HAP-1 (cell line): Measurements from ENCODE around the gene KIAA0319L.

Source experiments
- DNase-seq, 2 experiments: peaks; one replicate each; pipeline ENCODE4 v3.0.0-alpha.2; 2016 to 2020; ENCODE audit warnings: low spot score in 2 of 2
- H3K27me3 ChIP-seq: fragments of 250-450 bp; sonication (Bioruptor Pico); 2 replicates; pipeline ENCODE4 v1.5.1; 2020; ENCODE audit warnings: low read depth, mild to moderate bottlenecking, moderate library complexity
- H3K36me3 ChIP-seq: fragments of 250-450 bp; sonication (Bioruptor Pico); replicated peaks from 2 replicates; pipeline ENCODE4 v1.5.1; 2020; ENCODE audit warnings: mild to moderate bottlenecking
- H3K4me1 ChIP-seq: fragments of 250-450 bp; sonication (Bioruptor Pico); 2 replicates; pipeline ENCODE4 v1.5.1; 2020; ENCODE audit warnings: mild to moderate bottlenecking
- H3K4me3 ChIP-seq: fragments of 250-450 bp; sonication (Bioruptor Pico); 2 replicates; pipeline ENCODE4 v1.5.1; 2020; ENCODE audit warnings: mild to moderate bottlenecking, moderate library complexity
- H3K9me3 ChIP-seq: fragments of 250-450 bp; sonication (Bioruptor Pico); 2 replicates; pipeline ENCODE4 v1.5.1; 2020; ENCODE audit warnings: mild to moderate bottlenecking, moderate library complexity
- in situ Hi-C: fragments of 300-500 bp; cut with MboI; formaldehyde crosslinking; loops from 3 replicates; pipeline ENCODE4 v1.14.3; 2020; ENCODE audit warnings: low sequenced_read_pairs, inconsistent platforms, mixed read lengths

KIAA0319L gene

GRCh38 chr1:35564037-35564883 lies 7.1 kb upstream of the KIAA0319L start:
- DNase-seq = peak; percentile 40 to 91
- in situ Hi-C loops = loop anchor here (5.0 kb wide), 1 partner anchor 112 kb away; no protein-coding TSS in a partner anchor
- no peaks in the 10 kb centered on the region for H3K9me3 ChIP-seq
- H3K27me3 ChIP-seq = no peaks in the 10 kb centered on the region
- no peaks in the 10 kb centered on the region for H3K4me1 ChIP-seq
- H3K4me3 ChIP-seq = no peak overlapping the region
- H3K36me3 ChIP-seq = peaks cover 23% of the 10 kb centered on the region

- H3K4me3 ChIP-seq = no peak overlapping the region
- H3K36me3 ChIP-seq = peaks cover 23% of the 10 kb centered on the region
- in situ Hi-C loops = loop anchor here (5.0 kb wide), 1 partner anchor 111 kb away; no protein-coding TSS in a partner anchor
Observed at GRCh38 chr1:35563166-35563565, 6.0 kb upstream of the KIAA0319L start.

GRCh38 chr1:35561972-35562680 lies 4.9 kb upstream of the KIAA0319L start:
- in situ Hi-C loops = loop anchor here (5.0 kb wide), 1 partner anchor 110 kb away; no protein-coding TSS in a partner anchor
- no peaks in the 10 kb centered on the region for H3K9me3 ChIP-seq
- no peak overlapping the region for H3K4me3 ChIP-seq
- peaks cover 2% of the 10 kb centered on the region; the same call in 1 of the 2 replicates for H3K4me1 ChIP-seq
- H3K27me3 ChIP-seq = no peaks in the 10 kb centered on the region
- DNase-seq = no peak
- peaks cover 23% of the 10 kb centered on the region for H3K36me3 ChIP-seq

More at GRCh38 chr1:35563166-35563565, 6.0 kb upstream of the KIAA0319L start:
- Histone ChIP-seq H3K4me1 (peaks cover 2% of the 10 kb centered on the region; the same call in 1 of the 2 replicates), H3K9me3 (no peaks in the 10 kb centered on the region), H3K27me3 (no peaks in the 10 kb centered on the region)
- no peak for DNase-seq

- Histone ChIP-seq H3K9me3 (no peaks in the 10 kb centered on the region), H3K4me3 (no peak overlapping the region), H3K27me3 (no peaks in the 10 kb centered on the region), H3K4me1 (peaks cover 2% of the 10 kb centered on the region; the same call in 1 of the 2 replicates), H3K36me3 (peaks cover 28% of the 10 kb centered on the region)
- no peak for DNase-seq
- in situ Hi-C loops = loop anchor here (5.0 kb wide), 1 partner anchor 109 kb away; no protein-coding TSS in a partner anchor
Observed at GRCh38 chr1:35561297-35561971, 4.2 kb upstream of the KIAA0319L start.

- Histone ChIP-seq H3K27me3 (no peaks in the 10 kb centered on the region), H3K4me3 (no peak overlapping the region), H3K36me3 (peaks cover 28% of the 10 kb centered on the region), H3K9me3 (no peaks in the 10 kb centered on the region), H3K4me1 (peaks cover 11% of the 10 kb centered on the region)
- DNase-seq = no peak
- in situ Hi-C loops = loop anchor here (5.0 kb wide), 1 partner anchor 108 kb away; no protein-coding TSS in a partner anchor
Observed at GRCh38 chr1:35560256-35561225, 3.3 kb upstream of the KIAA0319L start.

GRCh38 chr1:35559317-35559944 lies 2.2 kb upstream of the KIAA0319L start:
- no peaks in the 10 kb centered on the region for H3K9me3 ChIP-seq
- H3K36me3 ChIP-seq = peaks cover 20% of the 10 kb centered on the region
- peaks cover 19% of the 10 kb centered on the region for H3K4me1 ChIP-seq
- no peaks in the 10 kb centered on the region for H3K27me3 ChIP-seq
- H3K4me3 ChIP-seq = no peak overlapping the region
- DNase-seq = no peak
- in situ Hi-C loops = no loop called here

GRCh38 chr1:35558374-35559316 lies 1.4 kb upstream of the KIAA0319L start:
- Histone ChIP-seq H3K4me1 (peaks cover 27% of the 10 kb centered on the region), H3K9me3 (no peaks in the 10 kb centered on the region), H3K27me3 (no peaks in the 10 kb centered on the region), H3K36me3 (peaks cover 22% of the 10 kb centered on the region), H3K4me3 (peak overlapping the region; percentile 98)
- in situ Hi-C loops = no loop called here
- DNase-seq = peak; percentile 38 to 66

- H3K4me3 ChIP-seq = peak within 1 kb of the TSS; percentile 98
- no peaks in the 10 kb centered on the region for H3K27me3 ChIP-seq
- H3K4me1 ChIP-seq = peaks cover 31% of the 10 kb centered on the region
- peaks cover 23% of the 10 kb centered on the region for H3K36me3 ChIP-seq
- in situ Hi-C loops = no loop called here
- no peaks in the 10 kb centered on the region for H3K9me3 ChIP-seq
- peak; percentile 96 to 98 for DNase-seq
Observed at GRCh38 chr1:35557611-35558373, 589 bp upstream of the KIAA0319L start, which contains the start of gene NCDN. TSS of gene NCDN (plus strand) at chr1:35557799. CDS start at chr1:35558191, 392 bp downstream.

- Histone ChIP-seq H3K36me3 (peaks cover 18% of the 10 kb centered on the region), H3K4me3 (peak overlapping the region; percentile 98), H3K9me3 (no peaks in the 10 kb centered on the region), H3K4me1 (peaks cover 31% of the 10 kb centered on the region), H3K27me3 (no peaks in the 10 kb centered on the region)
- in situ Hi-C loops = no loop called here
- DNase-seq = no peak
Observed at GRCh38 chr1:35556484-35557117, 602 bp downstream of the KIAA0319L start.

- H3K27me3 ChIP-seq = no peaks in the 10 kb centered on the region
- DNase-seq = peak in 1 of 2 experiments; percentile 31
- H3K4me1 ChIP-seq = peaks cover 31% of the 10 kb centered on the region
- in situ Hi-C loops = no loop called here
- peaks cover 23% of the 10 kb centered on the region for H3K36me3 ChIP-seq
- peak overlapping the region; percentile 98 for H3K4me3 ChIP-seq
- H3K9me3 ChIP-seq = no peaks in the 10 kb centered on the region
Observed at GRCh38 chr1:35555601-35556477, 1.4 kb downstream of the KIAA0319L start.
